Naive thymus-derived CD4-positive, alpha-beta T cell (primary cell): Measurements from ENCODE around the gene TRIP6. TPM values are rescaled to one million over a fixed set of nuclear protein-coding genes. Genes with fewer than 3 reads are reported as not detected.

Source experiments
- ATAC-seq: fragments of 150-1000 bp; cut with Tn5 transposase; 2 replicates; pipeline ENCODE4 v1.10.0; 2021; ENCODE audit warnings: mild to moderate bottlenecking, moderate library complexity
- CTCF ChIA-PET: fragments of 350-600 bp; sonication (Branson Sonifier 250); formaldehyde crosslinking; loops from one replicate; lab custom pipeline; 2021; ENCODE audit warnings: antibody characterized with exemption; lab: Charles Lee
- POLR2A ChIA-PET: fragments of 350-600 bp; sonication (Branson Sonifier 250); formaldehyde crosslinking; loops from one replicate; lab custom pipeline; 2021; ENCODE audit warnings: antibody characterized with exemption, inconsistent platforms; lab: Charles Lee
- DNase-seq, 9 donors: peaks; one replicate each; pipeline versions ENCODE4 v3.0.0 to v3.0.0-alpha.2; 2020 to 2022; ENCODE audit warnings: mixed read lengths in 1 of 9
- H3K27ac ChIP-seq: one replicate; pipeline ENCODE4 v1.7.0; 2013; ENCODE audit warnings: mild to moderate bottlenecking, low read depth, low read length, moderate library complexity
- H3K27me3 ChIP-seq, 2 donors: one replicate each; pipeline ENCODE4 v1.7.0; 2013; ENCODE audit warnings: low read length in 2 of 2, mild to moderate bottlenecking in 2 of 2, moderate library complexity in 2 of 2; ENCODE audit not compliant: control insufficient read depth in 2 of 2, insufficient read depth in 2 of 2
- H3K36me3 ChIP-seq, 3 experiments: 1 replicate in 2 of 3; 2 replicates in 1 of 3; pipeline ENCODE4 v1.7.0; 2013; ENCODE audit warnings: low read length in 3 of 3, mild to moderate bottlenecking in 3 of 3, moderate library complexity in 1 of 3; ENCODE audit not compliant: insufficient read depth in 3 of 3, control insufficient read depth in 2 of 3
- H3K4me1 ChIP-seq, 2 donors: one replicate each; pipeline ENCODE4 v1.7.0; 2013; ENCODE audit warnings: low read length in 2 of 2, mild to moderate bottlenecking in 2 of 2, moderate library complexity in 1 of 2; ENCODE audit not compliant: control insufficient read depth in 2 of 2, insufficient read depth in 2 of 2
- H3K4me3 ChIP-seq: 2 replicates; pipeline ENCODE4 v1.7.0; 2013; ENCODE audit warnings: mild to moderate bottlenecking, low read length
- H3K9me3 ChIP-seq, 3 experiments: 1 replicate in 2 of 3; 2 replicates in 1 of 3; pipeline ENCODE4 v1.7.0; 2013; ENCODE audit warnings: low read length in 3 of 3; ENCODE audit not compliant: control insufficient read depth in 2 of 3
- H3K27ac Mint-ChIP-seq, 9 donors: one replicate each; pipeline ENCODE4 v1.8.0; 2020 to 2022; ENCODE audit warnings: mixed read lengths in 9 of 9, mild to moderate bottlenecking in 8 of 9, moderate library complexity in 5 of 9, inconsistent platforms in 2 of 9
- H3K27me3 Mint-ChIP-seq, 5 donors: one replicate each; pipeline ENCODE4 v1.8.0; 2021 to 2022; ENCODE audit warnings: mixed read lengths in 5 of 5, mild to moderate bottlenecking in 1 of 5
- H3K36me3 Mint-ChIP-seq, 5 donors: one replicate each; pipeline ENCODE4 v1.8.0; 2020 to 2022; ENCODE audit warnings: mixed read lengths in 5 of 5, mild to moderate bottlenecking in 3 of 5, inconsistent platforms in 1 of 5
- H3K4me1 Mint-ChIP-seq, 7 donors: one replicate each; pipeline ENCODE4 v1.8.0; 2020 to 2022; ENCODE audit warnings: mixed read lengths in 7 of 7, mild to moderate bottlenecking in 3 of 7, inconsistent platforms in 1 of 7
- H3K4me3 Mint-ChIP-seq, 10 donors: one replicate each; pipeline ENCODE4 v1.8.0; 2020 to 2022; ENCODE audit warnings: mild to moderate bottlenecking in 10 of 10, mixed read lengths in 10 of 10, moderate library complexity in 6 of 10, inconsistent platforms in 2 of 10
- H3K9me3 Mint-ChIP-seq, 11 donors: one replicate each; pipeline ENCODE4 v1.8.0; 2020 to 2022; ENCODE audit warnings: mixed read lengths in 11 of 11, mild to moderate bottlenecking in 4 of 11, inconsistent platforms in 1 of 11, moderate library complexity in 1 of 11
- intact Hi-C, 2 donors: fragments of 100-400 bp; cut with micrococcal nuclease; formaldehyde crosslinking; loops; one replicate each; pipeline ENCODE4 v1.15.1; 2023
- polyA plus RNA-seq, 2 donors: library from polyadenylated mRNA; unstranded; fragments of 300-500 nt; fragmentation: Illumina TruSeq; gene quantifications; one replicate each; pipeline ENCODE4 v1.2.3, GENCODE V29; 2021
- total RNA-seq, 6 experiments: library from RNA in 5 of 6; stranded (reverse) in 5 of 6; gene quantifications; 1 replicate in 5 of 6; 2 replicates in 1 of 6; pipeline ENCODE4 v1.2.3 and lab custom pipeline; 2021 to 2026

Gene TRIP6
- total and polyA plus RNA-seq, 7 experiments from 2014 or later, result 3.4 to 28.1 (median 10.1) TPM

DNA sequence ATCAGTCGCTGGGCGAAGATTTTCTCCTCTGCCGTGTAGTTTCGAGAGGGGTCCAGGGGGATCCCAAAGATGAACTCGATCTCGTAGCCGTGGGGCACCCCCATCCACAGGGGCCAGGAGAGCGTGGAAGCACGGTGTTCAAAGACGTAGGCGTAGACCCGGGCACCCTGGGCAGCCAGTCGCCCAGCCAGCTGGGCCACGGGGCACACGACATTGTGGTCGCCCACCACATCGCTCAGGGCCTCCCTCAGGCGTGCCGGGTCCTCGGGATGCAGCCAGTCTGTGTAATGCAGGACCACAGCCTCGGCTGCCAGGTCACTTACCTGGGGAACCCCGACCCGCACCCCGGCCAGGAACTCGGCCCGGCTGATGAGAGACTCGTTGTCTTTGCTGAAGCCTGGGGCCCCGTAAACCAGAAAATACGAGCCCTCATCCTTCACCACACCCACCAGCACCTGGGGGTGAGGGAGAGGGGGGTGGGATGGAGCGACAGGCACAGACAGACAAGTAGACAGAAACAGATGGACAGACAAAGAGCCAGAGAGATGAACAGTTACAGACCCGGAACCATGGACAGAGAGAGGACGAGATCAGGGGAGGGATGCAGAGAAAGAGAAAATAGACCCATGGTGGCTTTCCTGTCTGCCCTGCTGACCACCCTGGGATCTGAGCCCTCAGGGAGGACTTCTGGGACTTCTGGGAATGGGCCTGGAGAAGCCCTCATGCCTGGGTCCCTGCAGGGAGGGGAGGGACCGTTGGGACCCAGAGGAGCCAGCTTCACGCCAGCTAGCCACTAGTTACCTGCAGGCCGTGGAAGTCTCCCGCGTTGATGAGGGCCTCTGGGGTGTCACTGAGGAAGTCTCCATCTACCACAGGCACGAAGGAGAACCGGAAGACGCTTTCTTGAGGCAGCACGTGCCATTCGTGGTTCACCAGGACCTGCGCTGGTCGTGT, 25.5 kb downstream of the TRIP6 start:
- Mint-ChIP-seq H3K4me3 (peak overlapping the region in 4 of 10 donors; percentile 4 to 75 (median 55)), H3K27ac (peak overlapping the region in 3 of 9 donors; percentile 9 to 58 (median 41)), H3K9me3 (peaks cover 0 to 2% (median 0%) of the 10 kb centered on the region in 11 donors), H3K4me1 (peaks cover 24 to 34% (median 30%) of the 10 kb centered on the region in 7 donors), H3K27me3 (peaks cover 27 to 53% (median 34%) of the 10 kb centered on the region in 5 donors), H3K36me3 (peaks cover 0 to 9% (median 3%) of the 10 kb centered on the region in 5 donors)
- intact Hi-C loops, result loop anchor here in 1 of 2 donors (5.0 kb wide), 2 partner anchors 75 to 125 kb away; partner anchors contain the start of gene MUC12
- H3K27me3 ChIP-seq, result peaks cover 8 to 10% of the 10 kb centered on the region in 2 donors
- H3K36me3 ChIP-seq, result no peaks in the 10 kb centered on the region
- no peaks in the 10 kb centered on the region for H3K9me3 ChIP-seq
- DNase-seq, result no peak
- no peak for ATAC-seq
- peaks cover 28 to 29% of the 10 kb centered on the region in 2 donors for H3K4me1 ChIP-seq
- ChIA-PET CTCF (no interaction called here), POLR2A (no interaction called here)
- H3K4me3 ChIP-seq, result no peak overlapping the region
- no peak overlapping the region for H3K27ac ChIP-seq

DNA sequence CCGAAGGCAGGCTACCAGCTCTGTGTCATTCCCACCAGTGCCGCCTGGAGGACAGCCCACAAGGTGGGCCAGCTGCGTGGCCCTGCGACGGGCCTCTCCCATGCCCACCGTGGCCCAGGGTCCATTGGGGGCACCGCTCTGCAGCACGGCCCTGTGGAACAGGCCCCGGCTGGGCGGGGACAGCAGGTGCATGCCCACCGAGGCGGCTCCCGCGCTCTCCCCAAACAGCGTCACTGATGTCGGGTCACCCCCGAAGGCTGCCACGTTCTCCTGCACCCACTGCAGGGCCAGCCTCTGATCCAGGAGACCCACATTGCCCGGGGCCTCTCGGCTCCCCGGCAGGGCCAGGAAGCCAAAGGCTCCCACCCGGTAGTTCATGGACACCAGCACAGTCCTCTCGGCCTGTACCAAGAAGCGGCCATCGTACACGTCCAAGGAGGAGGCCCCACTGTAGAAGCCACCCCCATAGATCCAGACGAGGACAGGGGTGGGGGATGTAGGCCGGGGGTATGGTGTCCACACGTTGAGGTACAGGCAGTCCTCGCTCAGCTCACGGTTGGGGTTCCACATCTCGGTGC, 26.2 kb downstream of the TRIP6 start:
- ATAC-seq (no peak), DNase-seq (no peak)
- H3K36me3 ChIP-seq, result no peaks in the 10 kb centered on the region
- Mint-ChIP-seq H3K27ac (no peak overlapping the region), H3K9me3 (peaks cover 0 to 2% (median 0%) of the 10 kb centered on the region in 11 donors), H3K4me1 (peaks cover 16 to 32% (median 23%) of the 10 kb centered on the region in 7 donors), H3K4me3 (peak overlapping the region in 4 of 10 donors; percentile 2 to 95 (median 13)), H3K27me3 (peaks cover 35 to 60% (median 41%) of the 10 kb centered on the region in 5 donors), H3K36me3 (peaks cover 0 to 2% (median 0%) of the 10 kb centered on the region in 5 donors)
- POLR2A ChIA-PET, result no interaction called here
- no peaks in the 10 kb centered on the region for H3K9me3 ChIP-seq
- intact Hi-C loops, result loop anchor here in 1 of 2 donors (5.0 kb wide), 2 partner anchors 74 to 124 kb away; partner anchors contain the start of gene MUC12
- no peak overlapping the region for H3K27ac ChIP-seq
- CTCF ChIA-PET, result no interaction called here
- no peak overlapping the region for H3K4me3 ChIP-seq
- peaks cover 21% of the 10 kb centered on the region in 2 donors for H3K4me1 ChIP-seq
- H3K27me3 ChIP-seq, result peaks cover 8 to 10% of the 10 kb centered on the region in 2 donors

DNA sequence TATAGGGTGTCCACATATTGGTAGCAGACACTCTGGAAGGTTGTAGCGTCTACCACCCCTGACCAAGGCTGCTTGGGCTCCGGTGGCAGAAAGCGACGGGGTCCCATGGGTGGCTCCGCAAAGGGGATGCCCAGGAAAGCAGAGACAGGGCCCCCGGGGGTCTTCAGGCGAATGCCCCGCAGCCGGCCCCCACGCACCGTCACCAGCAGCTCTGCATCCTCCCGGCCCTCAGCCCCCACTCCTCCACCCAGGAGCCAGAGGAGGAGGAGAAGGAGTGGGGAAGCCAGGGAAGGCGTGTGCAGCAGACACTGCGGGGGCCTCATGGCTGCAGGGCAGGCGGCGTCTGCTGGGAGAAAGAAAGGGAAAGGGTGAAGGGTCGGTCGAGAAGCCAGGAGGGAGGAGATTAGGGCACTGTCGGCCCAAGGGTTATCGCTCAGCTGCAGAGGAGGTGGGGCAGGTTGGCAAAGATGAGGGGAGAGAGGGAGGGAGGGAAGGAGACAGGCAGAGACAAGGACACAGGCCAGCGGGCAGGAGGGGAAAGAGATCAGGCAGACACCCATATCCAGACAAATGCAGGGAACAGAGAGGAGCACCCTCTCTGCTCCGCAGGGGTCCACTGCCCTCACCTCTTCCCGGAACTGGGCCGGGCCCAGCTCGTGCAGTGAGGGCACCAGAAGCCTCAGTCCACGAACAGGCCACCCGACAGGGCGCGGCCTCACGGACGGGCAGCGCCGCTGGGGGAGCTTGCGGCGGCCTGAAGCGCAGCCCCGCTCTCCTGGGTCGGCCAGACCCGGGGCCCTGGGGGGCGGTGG, 26.9 kb downstream of the TRIP6 start:
- no peak for DNase-seq
- peak overlapping the region in 6 of 10 donors; percentile 14 to 95 (median 34) for H3K4me3 Mint-ChIP-seq
- intact Hi-C loops, result loop anchor here in 1 of 2 donors (2.0 to 5.0 kb wide), 4 partner anchors 73 to 389 kb away; partner anchors contain the start of gene MUC12

GRCh38 chr7:100894860-100895700, 27.9 kb downstream of the TRIP6 start:
- intact Hi-C loops, result loop anchor here (1.0 to 5.0 kb wide), 7 partner anchors 72 to 388 kb away; partner anchors contain the start of gene MUC12 (in 2 of the 2)
- H3K36me3 ChIP-seq, result no peaks in the 10 kb centered on the region
- peaks cover 12 to 28% (median 19%) of the 10 kb centered on the region in 7 donors for H3K4me1 Mint-ChIP-seq
- peak overlapping the region; percentile 47 for H3K4me3 ChIP-seq
- no peak overlapping the region for H3K27ac ChIP-seq
- CTCF ChIA-PET, result interaction anchor here (0.6 to 0.9 kb wide), 2 partner anchors 164 to 1061 kb away, joined by 3 to 5 read pairs; no protein-coding TSS in a partner anchor
- H3K4me1 ChIP-seq, result peaks cover 14% of the 10 kb centered on the region in 2 donors
- peak; percentile 26 for ATAC-seq
- POLR2A ChIA-PET, result no interaction called here
- no peaks in the 10 kb centered on the region for H3K36me3 Mint-ChIP-seq
- H3K27me3 ChIP-seq, result peaks cover 8 to 10% of the 10 kb centered on the region in 2 donors
- H3K4me3 Mint-ChIP-seq, result peak overlapping the region in 7 of 10 donors; percentile 7 to 95 (median 41)
- H3K9me3 Mint-ChIP-seq, result peaks cover 0 to 2% (median 0%) of the 10 kb centered on the region in 11 donors
- H3K9me3 ChIP-seq, result no peaks in the 10 kb centered on the region
- DNase-seq, result peak in 6 of 9 donors; percentile 36 to 71 (median 46)
- H3K27me3 Mint-ChIP-seq, result peaks cover 39 to 62% (median 44%) of the 10 kb centered on the region in 5 donors
- H3K27ac Mint-ChIP-seq, result no peak overlapping the region

More for the DNA sequence above, 26.9 kb downstream of the TRIP6 start:
- no peak overlapping the region for H3K27ac Mint-ChIP-seq
- Histone ChIP-seq H3K27me3 (peaks cover 8 to 10% of the 10 kb centered on the region in 2 donors), H3K9me3 (no peaks in the 10 kb centered on the region), H3K27ac (no peak overlapping the region), H3K4me1 (peaks cover 14% of the 10 kb centered on the region in 2 donors), H3K4me3 (no peak overlapping the region), H3K36me3 (no peaks in the 10 kb centered on the region)
- H3K36me3 Mint-ChIP-seq, result no peaks in the 10 kb centered on the region
- POLR2A ChIA-PET, result no interaction called here
- CTCF ChIA-PET, result interaction anchor here (0.6 to 0.9 kb wide), 2 partner anchors 165 to 1060 kb away, joined by 3 to 5 read pairs; no protein-coding TSS in a partner anchor
- peaks cover 13 to 28% (median 19%) of the 10 kb centered on the region in 7 donors for H3K4me1 Mint-ChIP-seq
- peaks cover 36 to 61% (median 41%) of the 10 kb centered on the region in 5 donors for H3K27me3 Mint-ChIP-seq
- ATAC-seq, result no peak
- H3K9me3 Mint-ChIP-seq, result peaks cover 0 to 2% (median 0%) of the 10 kb centered on the region in 11 donors

- peaks cover 8 to 10% of the 10 kb centered on the region in 2 donors for H3K27me3 ChIP-seq
- peak; percentile 18 for ATAC-seq
- H3K27ac Mint-ChIP-seq, result peak within 1 kb of the TSS in 8 of 9 donors; percentile 16 to 74 (median 46)
Measured at GRCh38 chr7:100895701-100895955, 28.4 kb downstream of the TRIP6 start, which contains the start of gene ACHE. Gene ACHE, minus strand, starts transcription at chr7:100895888. Its CDS starts 1,656 bp downstream, at chr7:100894232.

More at GRCh38 chr7:100895701-100895955, 28.4 kb downstream of the TRIP6 start, which contains the start of gene ACHE:
- H3K36me3 Mint-ChIP-seq, result no peaks in the 10 kb centered on the region
- peaks cover 7 to 22% (median 13%) of the 10 kb centered on the region in 7 donors for H3K4me1 Mint-ChIP-seq
- Histone ChIP-seq H3K9me3 (no peaks in the 10 kb centered on the region), H3K4me3 (peak within 1 kb of the TSS; percentile 47), H3K36me3 (no peaks in the 10 kb centered on the region), H3K4me1 (peaks cover 10 to 13% of the 10 kb centered on the region in 2 donors), H3K27ac (no peak within 1 kb of the TSS)
- DNase-seq, result peak in 1 of 9 donors; percentile 34
- ChIA-PET POLR2A (no interaction called here), CTCF (no interaction called here)
- intact Hi-C loops, result loop anchor here (1.0 to 5.0 kb wide), 6 partner anchors 72 to 387 kb away; partner anchors contain the start of gene MUC12 (in 1 of the 2)
- H3K27me3 Mint-ChIP-seq, result peaks cover 40 to 59% (median 46%) of the 10 kb centered on the region in 5 donors
- peak within 1 kb of the TSS; percentile 81 to 95 (median 86) for H3K4me3 Mint-ChIP-seq
- H3K9me3 Mint-ChIP-seq, result peaks cover 0 to 2% (median 0%) of the 10 kb centered on the region in 11 donors
